ENCODE measurements around the gene TJP2. TPM values are rescaled to one million over a fixed set of nuclear protein-coding genes. Genes with fewer than 3 reads are reported as not detected.

The TJP2 gene
- total and polyA plus RNA-seq, 10 of the 15 experiments (the other 5 are each of a cell fraction or from before 2014, with no cell fraction given), result 6.4 to 59.9 (median 29.7) TPM

- no peaks in the 10 kb centered on the region; a peak in 2 of 4 replicates for H3K36me3 ChIP-seq (ENCODE audit: control insufficient read depth in 2 of 2, insufficient read depth in 2 of 2, low read length in 1 of 2)
- in situ Hi-C loops (cut with MboI), result no loop called here
- POLR2A ChIA-PET, result interaction anchor here (0.6 kb wide), 1 partner anchor 8 kb away, joined by 3 read pairs; no protein-coding TSS in a partner anchor
- peaks cover 3% of the 10 kb centered on the region for H4K20me1 ChIP-seq (ENCODE audit: control insufficient read depth, insufficient read depth)
- peak overlapping the region; percentile 28; the same call in 1 of the 2 replicates for H3K4me2 ChIP-seq (ENCODE audit: control insufficient read depth, insufficient read depth)
- no peak for ATAC-seq
- peaks cover 54% of the 10 kb centered on the region for H3K79me2 ChIP-seq (ENCODE audit: control insufficient read depth, insufficient read depth, low read length)
- intact Hi-C loops (cut with micrococcal nuclease; ENCODE audit: unreplicated experiment), result no loop called here
- no peak for TF ChIP-seq CHD2 (IDR thresholded peaks at IDR 0.05; ENCODE audit: borderline replicate concordance, low read depth, low read length)
- TF ChIP-seq HDAC2 (IDR thresholded peaks at IDR 0.05), result no peak
- no peak for TF ChIP-seq BCL3 (IDR thresholded peaks at IDR 0.05; ENCODE audit: borderline replicate concordance, insufficient read depth, low read depth, low read length, poor library complexity, severe bottlenecking)
- no peak for TF ChIP-seq MEF2A (IDR thresholded peaks at IDR 0.05; ENCODE audit: insufficient read depth, low read depth, low read length)
- TF ChIP-seq ZNF687 (IDR thresholded peaks at IDR 0.05), result no peak
- no peak for TF ChIP-seq POLR2AphosphoS2 (IDR thresholded peaks at IDR 0.05; ENCODE audit: low read depth, low read length)
- no peak for TF ChIP-seq ZNF384 (IDR thresholded peaks at IDR 0.05; ENCODE audit: borderline replicate concordance, low read depth, low read length)
- TF ChIP-seq POLR2A (IDR thresholded peaks at IDR 0.05; ENCODE audit: low read depth, low read length), result no peak
- no peak for TF ChIP-seq SUZ12 (IDR thresholded peaks at IDR 0.05; ENCODE audit: unreplicated experiment)
- no peak for TF ChIP-seq MYB (IDR thresholded peaks at IDR 0.05; ENCODE audit: borderline replicate concordance, low read depth, low read length)
- TF ChIP-seq PAX5 (IDR thresholded peaks at IDR 0.05; ENCODE audit: borderline replicate concordance, low read depth, low read length), result no peak
- no peak for TF ChIP-seq HDGF (IDR thresholded peaks at IDR 0.05)
- no peak for TF ChIP-seq SMC3 (IDR thresholded peaks at IDR 0.05; ENCODE audit: borderline replicate concordance, low read length)
- TF ChIP-seq SPI1 (IDR thresholded peaks at IDR 0.05; ENCODE audit: borderline replicate concordance, insufficient read depth, low read depth, low read length), result no peak
- no peak for TF ChIP-seq MEF2B (IDR thresholded peaks at IDR 0.05; ENCODE audit: partially characterized antibody, poor library complexity, severe bottlenecking)
- TF ChIP-seq KLF5 (IDR thresholded peaks at IDR 0.05; ENCODE audit: partially characterized antibody), result no peak
- no peak for TF ChIP-seq SIN3A (IDR thresholded peaks at IDR 0.05; ENCODE audit: low read depth, low read length)
- no peak for TF ChIP-seq ZNF217 (IDR thresholded peaks at IDR 0.05)
- SMC1A ChIA-PET (ENCODE audit: uncharacterized antibody, unreplicated experiment), result interaction anchor here (0.6 to 2.9 kb wide), 7 partner anchors 10 to 604 kb away, joined by 3 to 11 read pairs (median 6); partner anchors contain the start of gene FXN
- CTCF ChIA-PET, result interaction anchor here (0.8 to 10.3 kb wide), 4 partner anchors 14 to 144 kb away, joined by 3 to 134 read pairs (median 8); partner anchors contain the start of gene FXN
- RAD21 ChIA-PET (ENCODE audit: unreplicated experiment), result interaction anchor here (1.0 kb wide), 1 partner anchor 13 kb away, joined by 6 read pairs; no protein-coding TSS in a partner anchor
- H3K4me1 ChIP-seq (ENCODE audit: control insufficient read depth, insufficient read depth, low read length), result peaks cover 18% of the 10 kb centered on the region
- no peak overlapping the region for H3K9ac ChIP-seq (ENCODE audit: control insufficient read depth, insufficient read depth, low read length)
- 96% methylated on average over 3 of the region's 3 CpGs for WGBS (ENCODE audit: insufficient coverage, insufficient replicate concordance, low lambda C conversion rate, missing lambda C conversion rate)
- no peaks in the 10 kb centered on the region for H3K9me3 ChIP-seq (replicated peaks; ENCODE audit: control insufficient read depth, insufficient read depth, low read length)
- H3K27me3 ChIP-seq (replicated peaks in 1 of 2; ENCODE audit: control insufficient read depth in 2 of 2, insufficient read depth in 2 of 2, low read length in 1 of 2), result no peaks in the 10 kb centered on the region
- H2AFZ ChIP-seq (ENCODE audit: control insufficient read depth, low read depth, low read length), result no peak overlapping the region
- BruUV-seq (replicated peaks), result no TSS peak
- H3K4me3 ChIP-seq, result no peak overlapping the region
- H3K27ac ChIP-seq (ENCODE audit: control insufficient read depth, insufficient read depth), result no peak overlapping the region
- no peak for FAIRE-seq
- DNase-seq (ENCODE audit: low read depth, low spot score), result no peak
Observed at GRCh38 chr9:69180200-69180599, 6.1 kb downstream of the TJP2 start.

Data from GM12878 (cell line).